IgD-negative memory B cell (primary cell): ENCODE data around the gene NSUN2. TPM values are rescaled to one million over a fixed set of nuclear protein-coding genes. Genes with fewer than 3 reads are reported as not detected.
A peak's percentile ranks its signal among the peaks of the same experiment; 100 is the strongest.
"Not testable (repeated sequence)": the region's sequence is repeated elsewhere in the genome, so short reads cannot be mapped to it uniquely, and the experiment has no call there.

Experiments used
- H3K27ac Mint-ChIP-seq, 3 donors: one replicate each; pipeline ENCODE4 v1.8.0; 2020 to 2022; ENCODE audit warnings: mild to moderate bottlenecking in 3 of 3, mixed read lengths in 3 of 3, moderate library complexity in 1 of 3
- H3K27me3 Mint-ChIP-seq: one replicate; pipeline ENCODE4 v1.8.0; 2021; ENCODE audit warnings: mixed read lengths
- H3K36me3 Mint-ChIP-seq: one replicate; pipeline ENCODE4 v1.8.0; 2020; ENCODE audit warnings: mild to moderate bottlenecking, mixed read lengths
- H3K4me1 Mint-ChIP-seq, 3 donors: one replicate each; pipeline ENCODE4 v1.8.0; 2020 to 2022; ENCODE audit warnings: mixed read lengths in 3 of 3, mild to moderate bottlenecking in 1 of 3
- H3K4me3 Mint-ChIP-seq, 4 donors: one replicate each; pipeline ENCODE4 v1.8.0; 2020 to 2022; ENCODE audit warnings: mild to moderate bottlenecking in 4 of 4, mixed read lengths in 4 of 4, moderate library complexity in 3 of 4
- H3K9me3 Mint-ChIP-seq, 3 donors: one replicate each; pipeline ENCODE4 v1.8.0; 2020 to 2021; ENCODE audit warnings: mixed read lengths in 3 of 3, mild to moderate bottlenecking in 1 of 3
- polyA plus RNA-seq: library from polyadenylated mRNA; unstranded; fragments of 300-500 nt; fragmentation: Illumina TruSeq; gene quantifications from one replicate; pipeline ENCODE4 v1.2.3, GENCODE V29; 2021

Gene NSUN2
- polyA plus RNA-seq, 1 donor from 2014 or later, result 33.1 TPM

GRCh38 chr5:6659941-6660684 lies 27.3 kb upstream of the NSUN2 start:
- H3K27ac Mint-ChIP-seq, result peak overlapping the region; percentile 70 to 96 (median 86)
- peaks cover 0 to 19% (median 7%) of the 10 kb centered on the region in 3 donors for H3K9me3 Mint-ChIP-seq
- H3K4me3 Mint-ChIP-seq, result peak overlapping the region; percentile 39 to 91 (median 83)
- H3K4me1 Mint-ChIP-seq, result peaks cover 10 to 17% (median 12%) of the 10 kb centered on the region in 3 donors
- H3K27me3 Mint-ChIP-seq, result no peaks in the 10 kb centered on the region
- H3K36me3 Mint-ChIP-seq, result peaks cover 24% of the 10 kb centered on the region

- peaks cover 29% of the 10 kb centered on the region for H3K36me3 Mint-ChIP-seq
- H3K4me3 Mint-ChIP-seq, result peak overlapping the region in 1 of 4 donors; percentile 24
- H3K27ac Mint-ChIP-seq, result peak overlapping the region in 1 of 3 donors; percentile 43
- H3K27me3 Mint-ChIP-seq, result no peaks in the 10 kb centered on the region
- peaks cover 16 to 23% (median 18%) of the 10 kb centered on the region in 3 donors for H3K4me1 Mint-ChIP-seq
- H3K9me3 Mint-ChIP-seq, result peaks cover 0 to 20% (median 7%) of the 10 kb centered on the region in 3 donors
Observed at GRCh38 chr5:6656680-6657079, 23.8 kb upstream of the NSUN2 start.

- H3K9me3 Mint-ChIP-seq, result peaks cover 0 to 20% (median 7%) of the 10 kb centered on the region in 3 donors
- H3K4me3 Mint-ChIP-seq, result no peak overlapping the region
- peaks cover 12 to 18% (median 14%) of the 10 kb centered on the region in 3 donors for H3K4me1 Mint-ChIP-seq
- no peak overlapping the region for H3K27ac Mint-ChIP-seq
- H3K36me3 Mint-ChIP-seq, result peaks cover 29% of the 10 kb centered on the region
- no peaks in the 10 kb centered on the region for H3K27me3 Mint-ChIP-seq
Observed at GRCh38 chr5:6655432-6655831, 22.6 kb upstream of the NSUN2 start.

- peak overlapping the region; percentile 35 to 88 (median 37) for H3K27ac Mint-ChIP-seq
- H3K4me1 Mint-ChIP-seq, result peaks cover 12 to 13% (median 13%) of the 10 kb centered on the region in 3 donors
- no peaks in the 10 kb centered on the region for H3K27me3 Mint-ChIP-seq
- peaks cover 0 to 17% (median 4%) of the 10 kb centered on the region in 3 donors for H3K9me3 Mint-ChIP-seq
- peak overlapping the region in 2 of 4 donors; percentile 38 to 81 for H3K4me3 Mint-ChIP-seq
- H3K36me3 Mint-ChIP-seq, result peaks cover 27% of the 10 kb centered on the region
Observed at GRCh38 chr5:6652025-6652424, 19.2 kb upstream of the NSUN2 start.

GRCh38 chr5:6649681-6650080 lies 16.8 kb upstream of the NSUN2 start:
- H3K27ac Mint-ChIP-seq, result no peak overlapping the region
- peaks cover 16% of the 10 kb centered on the region for H3K36me3 Mint-ChIP-seq
- H3K4me1 Mint-ChIP-seq, result peaks cover 12 to 14% (median 14%) of the 10 kb centered on the region in 3 donors
- H3K4me3 Mint-ChIP-seq, result no peak overlapping the region
- H3K9me3 Mint-ChIP-seq, result no peaks in the 10 kb centered on the region
- no peaks in the 10 kb centered on the region for H3K27me3 Mint-ChIP-seq

- Mint-ChIP-seq H3K4me1 (peaks cover 12 to 16% (median 16%) of the 10 kb centered on the region in 3 donors), H3K27ac (no peak overlapping the region), H3K9me3 (no peaks in the 10 kb centered on the region), H3K36me3 (peaks cover 16% of the 10 kb centered on the region), H3K27me3 (no peaks in the 10 kb centered on the region), H3K4me3 (no peak overlapping the region)
Observed at GRCh38 chr5:6649186-6649585, 16.3 kb upstream of the NSUN2 start.

- H3K4me3 Mint-ChIP-seq, H3K27ac Mint-ChIP-seq, H3K9me3 Mint-ChIP-seq, H3K27me3 Mint-ChIP-seq: not testable (repeated sequence)
- peaks cover 12% of the 10 kb centered on the region for H3K36me3 Mint-ChIP-seq
- H3K4me1 Mint-ChIP-seq, result peaks cover 6 to 11% (median 8%) of the 10 kb centered on the region in 3 donors
Observed at GRCh38 chr5:6645571-6646362, 12.9 kb upstream of the NSUN2 start.

- peaks cover 10% of the 10 kb centered on the region for H3K36me3 Mint-ChIP-seq
- H3K4me3 Mint-ChIP-seq, result no peak overlapping the region
Observed at GRCh38 chr5:6644794-6645241, 12.0 kb upstream of the NSUN2 start.

GRCh38 chr5:6642655-6643054 lies 9.8 kb upstream of the NSUN2 start:
- Mint-ChIP-seq H3K36me3 (peaks cover 10% of the 10 kb centered on the region), H3K27me3 (no peaks in the 10 kb centered on the region), H3K27ac (no peak overlapping the region), H3K4me3 (no peak overlapping the region), H3K9me3 (no peaks in the 10 kb centered on the region), H3K4me1 (peaks cover 3 to 7% (median 3%) of the 10 kb centered on the region in 3 donors)

More at GRCh38 chr5:6644794-6645241, 12.0 kb upstream of the NSUN2 start:
- Mint-ChIP-seq H3K4me1 (peaks cover 4 to 9% (median 8%) of the 10 kb centered on the region in 3 donors), H3K27ac (no peak overlapping the region), H3K27me3 (no peaks in the 10 kb centered on the region), H3K9me3 (no peaks in the 10 kb centered on the region)

GRCh38 chr5:6638236-6638635 lies 5.4 kb upstream of the NSUN2 start:
- Mint-ChIP-seq H3K27me3 (no peaks in the 10 kb centered on the region), H3K4me3 (peak overlapping the region in 1 of 4 donors; percentile 63), H3K9me3 (no peaks in the 10 kb centered on the region), H3K36me3 (peaks cover 3% of the 10 kb centered on the region), H3K27ac (no peak overlapping the region), H3K4me1 (peaks cover 3 to 7% (median 4%) of the 10 kb centered on the region in 3 donors)

- Mint-ChIP-seq H3K9me3 (no peaks in the 10 kb centered on the region), H3K27me3 (no peaks in the 10 kb centered on the region), H3K27ac (no peak overlapping the region), H3K4me1 (peaks cover 3 to 9% (median 3%) of the 10 kb centered on the region in 3 donors), H3K36me3 (no peaks in the 10 kb centered on the region), H3K4me3 (peak overlapping the region in 1 of 4 donors; percentile 63)
Observed at GRCh38 chr5:6637590-6637989, 4.7 kb upstream of the NSUN2 start.

GRCh38 chr5:6637022-6637421 lies 4.2 kb upstream of the NSUN2 start:
- Mint-ChIP-seq H3K27me3 (no peaks in the 10 kb centered on the region), H3K9me3 (no peaks in the 10 kb centered on the region), H3K27ac (no peak overlapping the region), H3K4me3 (peak overlapping the region in 1 of 4 donors; percentile 63), H3K4me1 (peaks cover 7 to 14% (median 8%) of the 10 kb centered on the region in 3 donors), H3K36me3 (no peaks in the 10 kb centered on the region)

GRCh38 chr5:6636293-6636692 lies 3.4 kb upstream of the NSUN2 start:
- Mint-ChIP-seq H3K27ac (peak overlapping the region in 1 of 3 donors; percentile 69), H3K4me1 (peaks cover 13 to 21% (median 13%) of the 10 kb centered on the region in 3 donors), H3K4me3 (peak overlapping the region in 1 of 4 donors; percentile 100), H3K27me3 (no peaks in the 10 kb centered on the region), H3K36me3 (no peaks in the 10 kb centered on the region), H3K9me3 (no peaks in the 10 kb centered on the region)

GRCh38 chr5:6634788-6635430 lies 2.1 kb upstream of the NSUN2 start:
- peak overlapping the region in 2 of 3 donors; percentile 23 to 81 for H3K27ac Mint-ChIP-seq
- H3K4me3 Mint-ChIP-seq, result peak overlapping the region in 3 of 4 donors; percentile 61 to 100 (median 78)
- peaks cover 16 to 24% (median 22%) of the 10 kb centered on the region in 3 donors for H3K4me1 Mint-ChIP-seq
- no peaks in the 10 kb centered on the region for H3K9me3 Mint-ChIP-seq
- no peaks in the 10 kb centered on the region for H3K36me3 Mint-ChIP-seq
- no peaks in the 10 kb centered on the region for H3K27me3 Mint-ChIP-seq
